Ovary (tissue), 3 donors: ENCODE measurements around the gene UNC13C.

Experiments used
- EP300 ChIP-seq: sonication (generic); formaldehyde crosslinking; IDR thresholded peaks from one replicate; pipeline ENCODE4 v1.6.1; 2017; ENCODE audit warnings: antibody characterized with exemption
- POLR2A ChIP-seq: fragments of 450-650 bp; IDR thresholded peaks from one replicate; pipeline ENCODE4 v1.6.1; 2017; ENCODE audit warnings: antibody characterized with exemption, mild to moderate bottlenecking, moderate library complexity
- TF ChIP-seq, protein P1 (sequence below), 3 donors: fragments of 450-650 bp in 2 of 3; fragments of 200-600 bp in 1 of 3; IDR thresholded peaks; one replicate each; pipeline versions ENCODE4 v1.5.1 to v1.8.0; 2016 to 2022; ENCODE audit warnings: antibody characterized with exemption in 3 of 3, mild to moderate bottlenecking in 1 of 3
- donor health status: DM: no; HTN: no; CAD: no.

DNA sequence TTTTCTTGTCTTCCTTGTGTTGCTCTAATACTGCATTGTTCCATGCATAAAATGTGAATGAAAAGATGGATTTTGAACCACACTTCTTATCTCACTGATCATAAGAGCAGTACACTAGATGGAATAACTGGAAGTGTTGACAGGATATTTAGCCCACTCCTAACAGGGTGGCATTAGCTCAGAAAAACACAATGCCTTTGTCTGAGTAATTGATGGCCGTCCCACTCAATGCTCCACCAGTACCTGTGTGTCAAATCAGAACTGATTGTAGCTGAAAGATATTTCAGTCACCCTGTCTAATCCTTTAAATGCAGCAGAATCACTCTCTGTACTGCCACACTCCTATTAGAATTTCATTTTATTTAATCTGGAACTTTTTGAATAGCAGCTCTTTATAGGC lies 526.5 kb downstream of the UNC13C start:
- TF ChIP-seq, protein P1, sequence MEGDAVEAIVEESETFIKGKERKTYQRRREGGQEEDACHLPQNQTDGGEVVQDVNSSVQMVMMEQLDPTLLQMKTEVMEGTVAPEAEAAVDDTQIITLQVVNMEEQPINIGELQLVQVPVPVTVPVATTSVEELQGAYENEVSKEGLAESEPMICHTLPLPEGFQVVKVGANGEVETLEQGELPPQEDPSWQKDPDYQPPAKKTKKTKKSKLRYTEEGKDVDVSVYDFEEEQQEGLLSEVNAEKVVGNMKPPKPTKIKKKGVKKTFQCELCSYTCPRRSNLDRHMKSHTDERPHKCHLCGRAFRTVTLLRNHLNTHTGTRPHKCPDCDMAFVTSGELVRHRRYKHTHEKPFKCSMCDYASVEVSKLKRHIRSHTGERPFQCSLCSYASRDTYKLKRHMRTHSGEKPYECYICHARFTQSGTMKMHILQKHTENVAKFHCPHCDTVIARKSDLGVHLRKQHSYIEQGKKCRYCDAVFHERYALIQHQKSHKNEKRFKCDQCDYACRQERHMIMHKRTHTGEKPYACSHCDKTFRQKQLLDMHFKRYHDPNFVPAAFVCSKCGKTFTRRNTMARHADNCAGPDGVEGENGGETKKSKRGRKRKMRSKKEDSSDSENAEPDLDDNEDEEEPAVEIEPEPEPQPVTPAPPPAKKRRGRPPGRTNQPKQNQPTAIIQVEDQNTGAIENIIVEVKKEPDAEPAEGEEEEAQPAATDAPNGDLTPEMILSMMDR (IDR thresholded peaks at IDR 0.05) = no peak
- TF ChIP-seq EP300 (no peak), POLR2A (no peak)
